OCI-LY7 (cell line): ENCODE results near the gene PSMD13.

Experiments used
- CTCF ChIP-seq: fragments of 200-600 bp; sonication (generic); conservative IDR thresholded peaks from 2 replicates; pipeline ENCODE4 v1.5.1; 2014; ENCODE audit warnings: mild to moderate bottlenecking, antibody characterized with exemption, low read length, moderate library complexity, mixed read lengths
- EZH2phosphoT487 ChIP-seq: fragments of 200-600 bp; sonication (generic); IDR thresholded peaks from 2 replicates; pipeline ENCODE4 v1.6.1; 2018; ENCODE audit warnings: low read depth, borderline replicate concordance, mild to moderate bottlenecking, mixed run types, antibody characterized with exemption, low read length, moderate library complexity, mixed read lengths

GRCh38 chr11:272931-273198 lies 36.1 kb downstream of the PSMD13 start:
- no peak for TF ChIP-seq CTCF
- TF ChIP-seq EZH2phosphoT487: no peak
